Activated T-cell treated with anti-CD3 and anti-CD28 coated beads, Interleukin-2, amount 50 U/mL, for 1 hour (primary cell): ENCODE results near the gene SLC18A2.
"Not testable (repeated sequence)": the region's sequence is repeated elsewhere in the genome, so short reads cannot be mapped to it uniquely, and the experiment has no call there.

ENCODE experiments used
- DNase-seq: peaks from one replicate; pipeline ENCODE4 v3.0.0-alpha.2; 2020

The SLC18A2 gene

DNA sequence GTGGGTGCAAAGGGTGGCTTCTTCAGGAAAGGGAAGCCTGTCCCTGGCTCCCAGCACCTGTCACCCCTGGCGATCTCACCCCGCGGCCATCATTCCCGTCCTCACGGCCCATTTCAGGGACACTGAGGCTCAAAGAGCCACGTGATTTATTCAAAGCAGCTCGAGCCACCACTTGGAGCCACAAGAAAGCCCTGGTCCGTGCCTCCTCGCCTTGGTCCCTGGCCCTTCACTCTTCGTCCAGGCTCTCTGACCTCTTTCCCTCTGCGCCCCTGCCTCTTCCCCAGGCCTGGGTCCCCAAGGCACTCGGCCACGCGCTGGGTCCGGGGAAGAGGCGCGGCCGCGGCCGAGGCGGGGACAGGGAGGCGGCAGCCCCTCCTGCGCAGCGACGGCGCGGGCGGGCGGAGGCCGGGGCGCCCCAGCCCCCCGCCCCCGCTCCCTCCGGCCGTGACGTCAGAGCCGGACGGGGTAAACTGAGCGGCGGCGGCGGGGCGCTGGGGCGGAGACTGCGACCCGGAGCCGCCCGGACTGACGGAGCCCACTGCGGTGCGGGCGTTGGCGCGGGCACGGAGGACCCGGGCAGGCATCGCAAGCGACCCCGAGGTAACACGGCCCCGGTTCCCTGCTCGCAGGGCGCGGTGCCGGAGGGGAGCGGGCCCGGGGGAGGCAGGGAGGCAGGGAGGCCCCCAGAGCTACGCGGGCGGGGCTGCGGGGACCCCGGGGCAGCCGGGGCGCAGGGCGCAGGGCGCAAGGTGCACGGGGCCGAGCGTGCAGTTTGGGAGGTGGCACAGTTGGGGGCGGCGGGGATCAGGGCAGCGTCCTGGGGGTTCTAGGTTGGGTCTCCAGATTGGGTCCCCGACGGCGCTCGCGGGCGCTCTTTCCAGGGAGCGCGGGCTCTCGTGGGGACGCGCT lies at the start of gene SLC18A2:
TSS of gene SLC18A2 (plus strand) at position 494 of the 909 bp plus-strand sequence. CDS start 580 bp downstream, outside the sequence.
- no peak for DNase-seq

DNA sequence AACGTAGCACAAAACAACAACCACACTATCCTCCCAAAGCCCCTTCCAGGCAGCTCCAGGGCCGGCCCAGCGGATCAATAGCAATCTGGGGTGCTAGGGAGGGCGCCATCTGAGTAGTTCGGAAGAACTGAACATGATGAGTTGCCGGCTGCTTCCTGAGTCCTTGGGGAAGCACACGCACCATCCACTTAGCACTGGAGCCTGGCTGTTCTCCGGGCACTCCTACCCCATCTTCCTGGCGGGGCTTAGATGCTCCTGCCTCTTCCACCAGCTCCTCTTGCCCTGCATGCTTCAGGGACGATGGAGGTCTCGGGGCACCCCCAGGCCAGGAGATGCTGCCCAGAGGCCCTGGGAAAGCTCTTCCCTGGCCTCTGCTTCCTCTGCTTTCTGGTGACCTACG lies 43.7 kb upstream of the SLC18A2 start, which contains the start of gene KCNK18:
TSS of gene KCNK18 (plus strand) at position 301 of the 400 bp plus-strand sequence. CDS start at position 301, 0 bp downstream.
- no peak for DNase-seq

DNA sequence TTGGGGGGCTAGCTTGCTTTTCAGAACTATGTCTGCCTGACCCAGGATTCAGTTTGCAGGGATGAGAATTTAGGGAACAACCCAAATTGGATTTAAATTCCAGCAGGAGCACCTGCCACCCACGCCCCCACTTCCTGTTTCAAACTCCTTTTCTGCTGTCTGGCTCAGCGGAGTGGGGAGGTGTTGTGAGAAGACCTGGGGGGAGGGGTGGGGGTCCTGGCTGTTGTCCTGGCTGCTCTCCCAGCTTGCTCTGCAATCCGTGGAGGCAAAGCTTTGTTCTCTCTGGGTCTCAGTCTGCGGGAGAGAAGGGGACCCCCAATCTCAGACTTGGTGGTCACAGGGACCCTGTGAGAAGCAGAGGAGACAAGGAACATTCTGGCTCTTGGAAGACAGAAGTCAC lies 42.8 kb upstream of the SLC18A2 start:
- no peak for DNase-seq

DNA sequence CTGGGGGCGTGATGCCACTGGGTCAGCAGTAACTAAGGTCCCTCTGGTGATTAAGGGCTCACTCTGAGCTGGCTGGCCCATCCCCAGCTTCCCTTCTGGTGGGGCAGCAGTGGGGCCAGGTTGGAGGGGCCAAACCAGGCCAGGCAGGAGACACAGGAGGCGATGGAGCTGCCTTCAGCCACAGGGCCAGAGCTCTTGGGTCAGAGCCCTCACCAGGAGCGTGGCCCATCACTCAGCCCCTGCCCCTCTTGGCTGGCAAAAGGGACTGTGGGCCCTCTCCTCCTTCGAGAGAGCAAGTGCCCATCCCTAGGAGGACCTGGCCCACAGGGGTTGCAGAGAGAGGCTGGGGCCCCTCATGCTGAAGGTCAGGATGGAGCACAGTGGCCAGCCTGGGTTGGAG lies 39.1 kb upstream of the SLC18A2 start:
- no peak for DNase-seq

DNA sequence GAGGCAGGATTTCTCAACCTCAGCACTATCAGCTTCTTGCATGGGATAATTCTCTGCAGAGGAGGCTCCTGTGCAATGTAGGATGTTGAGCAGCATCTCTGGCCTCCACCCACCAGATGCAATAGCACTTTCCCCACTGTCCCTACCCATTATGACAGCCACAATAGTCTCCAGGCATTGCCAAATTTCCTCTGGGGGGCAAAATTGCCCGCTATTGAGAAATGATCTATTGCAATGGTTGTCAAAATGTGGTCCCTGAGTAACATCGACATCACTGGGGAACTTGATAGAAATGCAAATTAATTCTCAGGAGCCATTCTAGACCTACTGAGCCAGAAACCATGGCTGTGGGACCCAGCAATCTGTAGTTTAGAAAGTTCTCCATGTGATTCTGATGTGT lies 36.6 kb upstream of the SLC18A2 start:
- no peak for DNase-seq

DNA sequence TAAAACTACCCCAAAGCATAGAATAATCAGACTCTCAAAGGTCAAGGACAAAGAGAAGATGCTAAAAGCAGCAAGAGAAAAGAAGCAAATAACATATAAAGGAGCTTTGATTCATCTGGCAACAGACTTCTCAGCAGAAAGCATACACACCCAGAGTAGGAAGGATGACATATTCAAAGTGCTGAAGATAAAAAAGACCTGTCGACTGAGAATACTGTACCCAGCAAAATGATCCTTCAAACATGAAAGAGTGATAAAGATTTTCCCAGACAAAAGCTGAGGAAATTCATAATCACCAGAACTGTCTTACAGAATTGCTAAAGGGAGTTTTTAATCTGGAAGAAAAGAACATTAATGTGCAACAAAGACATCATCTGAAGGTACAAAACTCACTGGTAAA lies 28.7 kb upstream of the SLC18A2 start:
- no peak for DNase-seq

DNA sequence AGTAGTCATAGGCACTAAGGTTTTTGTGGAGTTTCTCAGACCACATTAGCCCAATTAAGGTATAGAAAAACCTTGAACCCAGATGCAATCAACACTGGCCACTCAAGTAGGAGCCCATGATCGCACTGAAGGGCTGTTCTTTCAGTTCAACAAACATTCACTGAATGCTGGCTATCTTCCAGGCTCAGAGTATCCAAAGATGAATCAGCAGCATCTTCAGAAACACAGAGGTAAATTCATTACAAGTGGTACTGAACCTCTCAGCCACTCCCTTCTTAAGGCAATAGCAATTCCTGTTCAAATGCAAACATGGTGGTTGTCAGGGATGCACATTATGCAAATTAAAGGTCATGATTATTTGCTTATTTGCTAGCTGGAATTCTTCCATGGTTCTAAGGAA lies 26.5 kb upstream of the SLC18A2 start:
- no peak for DNase-seq

DNA sequence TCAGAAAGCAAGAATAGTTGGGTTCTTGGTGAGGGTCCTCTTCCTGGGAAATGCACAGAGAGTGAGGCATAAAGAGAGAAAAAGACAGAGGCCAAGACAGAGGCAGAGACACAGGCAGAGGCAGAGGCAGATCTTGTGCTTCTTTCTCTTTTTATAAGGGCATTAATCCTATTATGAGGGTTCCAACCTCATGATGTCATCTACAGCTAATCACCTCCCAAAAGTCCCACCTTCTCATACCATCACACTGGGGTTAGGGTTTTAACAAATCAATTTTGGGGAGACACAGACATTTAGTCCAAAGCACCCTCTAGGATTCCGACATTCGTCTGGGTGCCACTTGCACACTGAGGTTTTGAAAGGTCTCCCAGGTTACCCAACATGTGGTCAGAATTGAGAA lies 25.8 kb upstream of the SLC18A2 start:
- DNase-seq, result no peak

DNA sequence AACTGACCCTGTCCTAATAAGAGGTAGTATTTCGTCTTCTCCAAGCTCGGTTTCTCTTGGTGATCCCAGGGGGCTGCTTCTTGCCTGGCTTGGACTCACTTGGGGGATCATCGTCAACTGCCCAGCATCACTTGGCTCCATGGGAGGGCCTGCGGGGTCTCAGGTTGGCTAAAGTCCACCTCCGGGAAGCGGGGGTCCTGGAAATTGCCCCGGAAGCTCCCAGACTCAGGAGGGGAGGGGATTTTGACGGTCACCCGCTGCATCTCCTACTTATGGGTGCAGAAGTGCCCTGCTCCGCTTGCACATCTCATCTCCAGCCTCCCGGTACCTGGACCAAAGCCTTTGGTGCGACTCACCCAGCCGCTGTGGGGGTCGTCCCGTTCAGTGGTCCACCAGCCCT lies 24.9 kb upstream of the SLC18A2 start:
- DNase-seq, result no peak

DNA sequence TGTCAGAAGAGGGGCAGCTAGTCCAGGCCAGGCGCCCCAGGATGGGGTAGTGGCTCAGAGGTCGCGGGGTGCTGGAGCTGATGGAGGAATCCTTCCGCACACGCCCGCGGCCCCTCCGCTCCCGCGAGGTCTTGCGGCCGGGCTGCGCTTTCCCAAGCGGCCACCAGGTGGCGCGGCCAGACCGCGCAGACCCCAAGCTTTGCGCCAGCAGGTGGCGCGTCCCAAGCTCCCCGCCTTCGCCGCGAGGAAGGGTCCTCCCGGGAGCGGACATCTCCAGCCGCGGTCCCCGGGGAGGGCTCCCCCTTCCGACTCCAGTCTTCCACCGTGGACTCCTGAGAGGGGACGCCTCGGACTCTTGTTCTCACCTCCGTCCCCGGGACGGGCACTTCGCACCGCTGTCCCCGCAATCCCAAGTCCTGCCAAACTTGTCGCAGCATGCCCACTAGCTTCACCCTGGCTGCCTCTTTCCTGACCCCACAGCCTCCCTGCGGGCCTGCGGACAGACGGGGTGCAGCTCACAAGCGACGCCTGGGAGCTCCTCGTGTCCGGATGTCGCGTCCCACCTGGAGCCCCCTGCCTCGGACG lies 24.2 kb upstream of the SLC18A2 start:
- DNase-seq, result peak; percentile 76

DNA sequence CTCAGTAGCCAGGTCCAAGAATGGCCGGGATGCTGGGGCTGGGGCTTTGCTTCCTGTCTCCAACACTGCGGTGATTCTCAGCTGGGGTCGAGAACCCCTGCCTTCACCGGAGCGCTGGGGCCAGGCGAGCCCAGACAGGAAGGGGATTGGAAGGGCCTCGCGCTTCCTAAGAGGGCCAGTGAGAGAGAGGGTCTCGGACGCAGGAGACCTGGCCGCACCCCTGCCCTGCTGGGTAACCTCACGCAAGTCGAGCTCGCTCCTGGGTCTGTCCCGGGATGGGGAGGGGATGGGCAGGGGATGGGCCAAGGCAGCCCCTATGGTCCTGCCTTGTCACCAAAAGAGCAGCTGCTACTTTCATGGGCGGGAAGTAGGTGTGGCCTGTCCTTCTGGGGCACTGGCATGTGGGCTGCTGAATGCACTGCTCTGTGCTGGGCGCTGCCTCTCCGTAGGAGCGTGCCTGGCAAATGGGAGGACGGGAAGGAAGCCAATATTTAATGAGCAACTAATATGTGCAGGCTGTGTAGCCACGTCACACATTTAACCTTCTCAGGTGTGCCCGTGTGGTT lies 23.6 kb upstream of the SLC18A2 start:
- peak; percentile 21 for DNase-seq

DNA sequence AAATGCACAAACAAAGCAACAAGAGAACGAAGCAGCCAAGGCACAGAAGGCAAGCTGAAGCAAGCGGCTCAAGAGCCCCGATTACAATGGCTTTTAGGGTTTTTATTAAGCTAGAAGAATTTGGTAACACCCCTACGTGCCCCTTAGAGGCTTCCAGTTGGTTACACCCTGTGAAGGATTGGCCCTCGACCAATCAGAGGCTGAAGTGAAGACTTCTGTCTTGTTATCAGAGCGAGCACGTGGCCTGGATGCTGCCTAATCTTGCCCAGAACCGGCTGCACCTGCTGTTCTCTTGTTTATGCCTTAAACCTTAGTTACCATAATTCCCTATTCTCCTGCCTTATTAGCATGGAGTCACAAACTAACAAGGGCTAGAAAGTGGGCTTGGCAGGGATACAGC lies 22.3 kb upstream of the SLC18A2 start:
- no peak for DNase-seq

DNA sequence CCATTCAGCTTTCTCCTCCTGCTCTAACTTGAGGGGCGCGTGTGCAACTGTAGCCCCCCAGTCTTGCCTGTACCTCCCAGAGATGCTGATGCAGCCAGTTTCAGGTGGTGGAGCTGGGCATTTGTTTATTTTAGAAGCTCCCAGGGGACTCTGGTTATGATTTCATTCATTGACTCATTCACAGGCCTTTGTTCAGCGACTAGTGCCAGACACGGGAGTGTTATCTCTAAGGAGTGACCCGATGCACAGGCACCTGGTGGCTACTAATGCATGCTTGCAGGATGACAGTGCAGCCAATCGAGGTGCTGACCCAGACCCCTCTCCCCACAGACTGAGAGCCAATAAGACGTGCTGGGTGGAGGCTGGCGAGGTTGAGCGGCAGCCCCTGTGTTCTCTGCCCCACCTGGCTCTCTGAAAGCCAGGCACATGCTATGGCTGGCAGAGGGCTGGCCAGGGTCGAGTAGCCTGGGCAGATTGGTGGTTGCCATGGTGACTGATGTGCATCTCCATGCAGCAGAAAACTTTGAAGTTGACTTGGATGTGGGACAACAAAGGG lies 19.7 kb upstream of the SLC18A2 start:
- no peak for DNase-seq

DNA sequence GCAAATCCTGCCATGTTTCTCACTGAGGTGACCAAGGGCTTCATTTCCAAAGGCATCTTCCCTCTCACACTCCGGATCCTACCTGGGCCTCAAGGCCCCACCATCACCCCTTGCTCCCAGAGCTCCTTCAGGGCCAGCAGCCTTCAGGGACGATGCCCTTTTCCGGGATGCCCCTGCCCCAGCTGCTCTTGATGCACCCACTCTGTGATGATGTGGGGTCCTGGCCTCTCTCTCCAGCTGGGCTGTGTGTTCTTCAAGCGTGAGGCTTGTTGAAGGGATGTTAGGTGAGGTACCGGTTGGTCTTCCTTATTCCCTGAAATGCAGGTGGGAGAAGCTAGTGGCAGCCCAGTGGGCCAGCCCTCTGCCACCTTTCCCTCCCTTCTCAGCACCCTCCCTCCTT lies 18.4 kb upstream of the SLC18A2 start:
- DNase-seq, result no peak

DNA sequence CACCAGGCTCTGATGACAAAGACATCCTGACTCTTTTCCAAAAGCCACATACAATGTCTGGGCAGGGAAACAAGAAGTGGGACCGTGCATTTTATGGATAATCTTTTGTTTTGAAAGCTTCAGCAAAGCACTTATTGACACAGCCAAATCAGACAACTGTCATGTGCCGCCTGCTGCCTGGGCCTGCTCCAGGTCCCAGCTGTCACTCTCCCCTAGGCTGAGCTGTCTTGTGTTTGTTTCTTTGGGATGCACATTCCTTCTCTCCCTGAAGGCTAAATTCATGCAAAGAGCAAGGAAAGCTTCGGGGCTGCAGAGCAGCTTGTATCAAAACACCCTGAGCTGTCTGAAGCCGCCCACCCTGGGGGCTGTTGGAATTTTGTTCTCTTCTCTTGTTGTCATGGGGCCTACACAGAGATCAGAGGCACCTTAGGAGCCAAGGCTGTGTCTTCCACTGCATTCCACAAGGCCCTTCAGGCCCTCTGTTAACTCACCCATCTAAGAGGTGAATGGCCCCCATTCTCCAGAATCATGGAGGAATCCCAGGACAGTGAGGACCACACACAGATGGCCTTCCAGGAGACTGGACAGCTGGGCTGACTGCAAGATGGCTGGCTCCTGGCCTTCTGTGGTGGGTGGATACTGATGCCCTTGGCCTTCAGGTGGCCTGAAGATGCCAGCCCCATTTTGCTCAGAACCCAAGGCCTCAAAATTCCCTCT lies 17.8 kb upstream of the SLC18A2 start:
- DNase-seq, result no peak

DNA sequence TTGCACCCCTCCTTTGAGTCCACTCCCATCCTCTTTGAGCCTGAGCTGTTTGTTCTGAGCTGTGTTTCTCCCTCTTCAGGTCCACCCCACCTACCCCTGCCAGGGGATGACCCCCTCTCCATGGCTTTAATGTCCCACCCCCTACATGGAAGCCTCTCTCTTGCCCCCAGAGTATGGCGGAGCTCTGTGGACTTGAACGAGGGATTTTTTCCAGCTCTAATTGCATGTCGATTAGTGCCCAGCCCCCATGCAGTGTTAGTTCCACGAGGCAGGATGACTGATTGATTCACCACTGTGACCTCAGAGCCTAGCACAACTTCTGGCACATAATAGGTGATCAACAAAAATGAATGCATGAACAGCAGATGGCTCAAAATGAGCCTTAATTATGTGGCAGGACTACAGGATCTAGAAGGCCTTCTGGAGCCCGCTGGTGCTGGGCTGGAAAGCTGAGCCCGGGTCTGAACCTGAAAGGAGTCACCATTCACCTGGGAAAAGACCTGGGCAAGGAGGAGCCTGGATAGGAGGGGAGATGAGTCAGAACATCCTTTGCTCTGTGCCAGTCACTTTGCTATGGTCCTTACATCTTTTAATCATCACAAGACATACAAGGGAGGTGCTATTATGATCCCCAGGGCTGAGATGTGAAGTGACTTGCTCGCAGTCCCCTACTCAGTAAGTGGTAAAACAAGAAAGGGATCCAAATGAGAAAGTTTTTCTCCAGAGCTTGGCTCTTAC lies 17.1 kb upstream of the SLC18A2 start:
- no peak for DNase-seq

DNA sequence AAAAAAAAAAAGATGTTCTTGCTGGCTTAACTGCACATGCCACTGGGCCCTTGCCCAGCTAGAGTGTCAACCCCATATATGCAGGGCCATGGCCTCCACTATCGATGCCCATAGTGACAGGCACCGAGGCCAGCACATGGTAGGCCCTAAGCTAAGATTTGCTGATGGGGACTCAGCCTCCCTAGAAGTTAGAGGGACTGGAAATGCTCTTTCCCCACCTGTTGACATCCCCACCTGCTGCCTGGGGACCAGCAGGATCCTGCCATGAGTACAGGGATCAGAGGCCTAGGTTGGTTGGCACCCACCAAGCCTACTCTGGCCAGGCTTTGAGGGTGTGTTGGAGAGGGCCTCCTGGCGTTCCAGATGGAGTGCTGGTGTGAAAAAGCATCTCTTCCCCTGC lies 16.0 kb upstream of the SLC18A2 start:
- DNase-seq, result no peak

DNA sequence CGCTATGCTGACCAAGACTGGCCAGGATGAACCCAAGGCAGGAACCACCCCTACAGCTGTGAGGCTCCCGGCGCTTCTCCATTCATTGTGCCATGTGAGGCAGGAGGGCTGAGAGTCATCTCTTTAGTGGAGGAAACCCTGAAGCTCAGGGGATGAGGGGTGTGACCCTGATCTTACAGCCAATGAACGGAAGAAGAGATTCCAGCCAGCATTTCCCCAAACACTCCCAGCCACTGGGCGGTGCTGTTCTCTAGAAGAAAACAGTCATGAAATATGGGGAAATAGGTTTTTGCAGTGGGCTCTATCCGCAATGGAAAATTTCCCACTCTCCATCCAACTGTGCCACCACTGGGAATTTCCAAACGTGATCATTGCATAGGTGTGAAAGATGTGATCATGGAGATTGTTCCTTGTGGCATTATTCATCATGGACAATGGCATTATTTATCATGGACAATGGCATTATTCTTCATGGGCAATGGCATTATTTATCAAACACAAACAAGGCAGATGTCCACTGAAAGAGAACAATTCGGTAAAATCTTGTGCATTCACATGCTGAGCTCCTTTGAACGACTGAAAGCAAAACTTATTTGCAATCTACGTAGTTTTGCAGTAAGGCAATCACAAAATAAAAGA lies 14.0 kb upstream of the SLC18A2 start:
- DNase-seq, result no peak

DNA sequence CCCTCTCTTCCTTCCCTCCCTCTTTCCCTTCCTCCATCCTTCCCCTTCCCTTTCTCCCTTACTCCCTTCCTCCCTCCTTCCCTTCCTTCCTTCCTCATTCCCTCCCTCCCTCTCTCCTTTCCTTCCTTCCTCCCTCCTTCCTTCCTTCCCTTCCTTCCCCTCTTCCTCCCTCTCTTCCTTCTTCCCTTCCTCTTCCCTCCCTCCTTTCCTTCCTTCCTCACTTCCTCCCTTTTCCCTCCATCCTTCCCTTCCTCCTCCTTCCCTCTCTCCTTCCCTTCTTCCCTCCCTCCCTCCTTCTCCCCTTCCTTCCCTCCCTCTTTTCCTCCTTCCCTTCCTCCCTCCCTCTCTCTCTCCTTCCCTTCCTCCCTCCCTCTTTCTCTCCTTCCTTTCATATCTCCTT lies 12.7 kb upstream of the SLC18A2 start:
- no peak for DNase-seq

DNA sequence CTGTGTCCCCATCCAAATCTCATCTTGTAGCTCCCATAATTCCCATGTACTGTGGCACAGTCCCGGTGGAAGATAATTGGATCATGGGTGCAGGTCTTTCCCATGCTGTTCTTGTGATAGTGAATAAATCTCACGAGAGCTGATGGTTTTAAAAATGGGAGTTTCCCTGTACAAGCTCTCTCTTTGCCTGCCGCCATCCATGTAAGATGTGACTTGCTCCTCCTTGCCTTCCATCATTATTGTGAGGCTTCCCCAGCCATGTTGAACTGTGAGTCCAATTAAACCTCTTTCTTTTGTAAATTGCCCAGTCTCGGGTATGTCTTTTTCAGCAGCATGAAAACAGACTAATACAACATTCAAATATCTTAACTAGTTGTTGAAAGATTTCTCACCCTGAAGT lies 10.8 kb upstream of the SLC18A2 start:
- not testable (repeated sequence) for DNase-seq

DNA sequence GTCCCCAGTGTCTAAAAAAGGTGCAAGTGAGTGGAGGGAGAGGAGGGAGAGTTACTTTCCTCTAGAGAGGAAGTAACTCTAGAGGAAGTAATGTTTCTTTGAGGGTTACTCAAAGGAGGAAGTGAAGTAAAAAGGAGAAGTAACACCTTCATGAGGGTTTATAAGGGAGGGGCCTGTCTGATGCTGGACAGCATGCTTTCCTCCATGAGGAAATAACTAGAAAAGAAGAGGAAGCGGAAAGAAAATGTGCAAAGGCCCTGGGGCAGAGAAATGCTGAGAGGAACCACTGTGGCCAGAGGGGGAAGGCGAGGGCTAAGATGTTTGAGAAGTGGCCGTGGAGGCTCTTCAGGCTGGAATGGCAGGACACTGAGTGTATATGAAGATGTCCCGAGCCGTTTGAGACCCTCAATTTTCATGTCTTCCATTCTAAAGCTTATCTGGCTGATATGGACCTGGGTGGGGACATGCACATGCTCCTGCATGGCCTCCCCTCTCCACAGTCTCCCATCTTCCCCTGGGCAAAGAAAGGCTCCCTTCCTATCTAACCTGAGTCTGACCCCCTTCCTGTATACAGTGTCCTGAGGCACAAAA lies 3.4 kb upstream of the SLC18A2 start:
- no peak for DNase-seq
